IPS-20b (cell line): ENCODE measurements around the gene KRTAP19-1.
A peak's percentile ranks its signal among the peaks of the same experiment; 100 is the strongest.

Experiments
- H3K27ac ChIP-seq: one replicate; pipeline ENCODE4 v1.5.1; 2013; ENCODE audit warnings: low read length
- H3K27me3 ChIP-seq: 2 replicates; pipeline ENCODE4 v1.6.1; 2013; ENCODE audit warnings: mild to moderate bottlenecking, low read length, inconsistent platforms; ENCODE audit not compliant: insufficient read depth
- H3K36me3 ChIP-seq: 2 replicates; pipeline ENCODE4 v1.6.1; 2013; ENCODE audit warnings: low read depth, mild to moderate bottlenecking, inconsistent platforms, low read length, moderate library complexity; ENCODE audit not compliant: insufficient read depth
- H3K4me1 ChIP-seq: 2 replicates; pipeline ENCODE4 v1.6.1; 2013; ENCODE audit warnings: mild to moderate bottlenecking, control low read depth, inconsistent platforms, low read length, moderate library complexity; ENCODE audit not compliant: insufficient read depth
- H3K4me3 ChIP-seq: 2 replicates; pipeline ENCODE4 v1.5.1; 2013; ENCODE audit warnings: mild to moderate bottlenecking, low read length, inconsistent platforms
- H3K9ac ChIP-seq: 2 replicates; pipeline ENCODE4 v1.6.1; 2013; ENCODE audit warnings: low read depth, mild to moderate bottlenecking, inconsistent platforms, low read length, moderate library complexity
- H3K9me3 ChIP-seq: 2 replicates; pipeline ENCODE4 v1.6.1; 2013; ENCODE audit warnings: mild to moderate bottlenecking, low read depth, low read length, inconsistent platforms; ENCODE audit not compliant: insufficient read depth

KRTAP19-1 gene

DNA sequence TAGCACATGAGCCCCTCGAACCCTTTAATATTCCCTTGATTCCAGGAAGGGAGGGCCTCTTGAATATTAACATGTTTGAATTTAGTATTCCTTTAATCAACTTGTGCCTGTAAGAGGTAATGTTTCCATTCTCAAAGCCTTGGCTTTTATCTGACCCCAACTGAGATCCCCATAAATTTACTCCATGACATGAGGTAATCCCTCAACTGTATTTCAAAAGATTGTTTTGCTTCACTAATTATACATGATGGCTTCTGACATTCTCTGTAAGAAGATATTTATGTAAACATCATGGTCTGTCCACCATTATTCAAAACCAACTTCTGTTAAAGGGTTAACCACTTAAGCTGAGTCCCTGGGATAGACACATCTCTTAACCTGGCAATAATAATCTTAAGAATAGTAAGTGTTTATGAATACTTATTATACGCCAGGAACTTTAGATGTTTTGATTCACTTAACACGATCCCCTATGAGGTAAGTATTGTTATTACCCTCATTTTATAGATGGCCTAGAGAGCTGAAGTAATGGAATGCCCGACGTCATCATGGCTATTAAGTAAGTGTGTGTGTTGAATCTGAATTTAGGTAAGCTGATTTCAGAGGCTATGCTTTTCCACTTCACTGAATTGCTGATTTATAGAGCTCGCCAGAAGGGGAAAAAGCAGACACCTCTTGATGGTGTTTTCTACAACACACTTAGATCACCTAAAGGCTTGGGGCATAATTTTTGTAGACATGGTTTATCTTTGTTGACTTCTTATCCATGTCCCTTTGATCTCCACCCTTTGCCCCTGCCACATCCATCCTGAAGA lies 11.1 kb downstream of the KRTAP19-1 start:
- H3K9me3 ChIP-seq: no peaks in the 10 kb centered on the region
- no peak overlapping the region for H3K27ac ChIP-seq
- H3K36me3 ChIP-seq: no peaks in the 10 kb centered on the region
- H3K27me3 ChIP-seq: no peaks in the 10 kb centered on the region
- H3K4me1 ChIP-seq: no peaks in the 10 kb centered on the region
- H3K4me3 ChIP-seq: no peak overlapping the region
- no peak overlapping the region for H3K9ac ChIP-seq

- Histone ChIP-seq H3K36me3 (no peaks in the 10 kb centered on the region), H3K27ac (no peak overlapping the region), H3K4me3 (no peak overlapping the region), H3K27me3 (no peaks in the 10 kb centered on the region), H3K9ac (no peak overlapping the region), H3K4me1 (no peaks in the 10 kb centered on the region), H3K9me3 (no peaks in the 10 kb centered on the region)
These were observed 16.5 kb downstream of the KRTAP19-1 start for GRCh38 chr21:30463713-30464112.

DNA sequence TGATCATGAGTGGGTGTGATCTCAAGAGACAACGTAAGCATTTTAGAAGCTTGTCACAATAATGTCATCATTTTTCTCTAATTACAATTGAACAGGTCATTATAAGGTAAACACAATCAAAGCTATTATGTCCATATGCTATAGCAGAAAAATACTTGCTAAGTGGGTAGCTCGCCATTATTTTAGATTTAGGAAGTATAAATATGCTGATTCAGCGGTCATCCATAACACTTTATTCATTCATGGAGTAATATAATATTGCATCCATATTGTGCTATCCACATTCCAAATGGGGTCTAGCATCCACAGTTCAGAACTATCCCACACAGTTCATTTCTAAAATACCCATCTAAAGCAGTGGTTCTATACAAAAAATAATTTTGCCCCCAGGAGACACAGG lies 31.7 kb downstream of the KRTAP19-1 start:
- Histone ChIP-seq H3K4me1 (peaks cover 7% of the 10 kb centered on the region; the same call in 1 of the 2 replicates), H3K4me3 (no peak overlapping the region), H3K9me3 (no peaks in the 10 kb centered on the region), H3K36me3 (no peaks in the 10 kb centered on the region), H3K9ac (no peak overlapping the region), H3K27ac (no peak overlapping the region), H3K27me3 (no peaks in the 10 kb centered on the region)

DNA sequence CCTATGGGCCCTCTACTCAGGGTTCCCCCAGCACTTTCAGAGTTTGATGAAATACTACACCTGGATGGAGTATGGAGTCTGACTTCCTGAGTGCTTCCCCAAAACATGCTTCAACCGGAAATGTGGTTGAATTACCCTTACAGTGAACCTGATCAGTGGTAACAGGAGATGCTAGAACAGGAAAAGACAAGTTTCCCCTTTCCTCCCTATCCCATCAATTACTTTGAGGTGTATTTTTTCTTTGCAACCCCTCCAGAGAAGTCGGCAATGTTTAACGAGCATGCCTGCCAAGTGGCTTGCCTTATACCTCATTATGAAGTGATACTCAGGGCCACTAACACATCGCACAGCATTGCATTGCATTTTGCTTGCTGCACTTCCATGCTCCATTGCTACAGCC lies 33.1 kb downstream of the KRTAP19-1 start:
- H3K9me3 ChIP-seq: no peaks in the 10 kb centered on the region
- H3K4me3 ChIP-seq: no peak overlapping the region
- H3K36me3 ChIP-seq: no peaks in the 10 kb centered on the region
- no peaks in the 10 kb centered on the region for H3K27me3 ChIP-seq
- H3K4me1 ChIP-seq: peaks cover 11% of the 10 kb centered on the region; the same call in 1 of the 2 replicates
- no peak overlapping the region for H3K9ac ChIP-seq
- H3K27ac ChIP-seq: no peak overlapping the region

DNA sequence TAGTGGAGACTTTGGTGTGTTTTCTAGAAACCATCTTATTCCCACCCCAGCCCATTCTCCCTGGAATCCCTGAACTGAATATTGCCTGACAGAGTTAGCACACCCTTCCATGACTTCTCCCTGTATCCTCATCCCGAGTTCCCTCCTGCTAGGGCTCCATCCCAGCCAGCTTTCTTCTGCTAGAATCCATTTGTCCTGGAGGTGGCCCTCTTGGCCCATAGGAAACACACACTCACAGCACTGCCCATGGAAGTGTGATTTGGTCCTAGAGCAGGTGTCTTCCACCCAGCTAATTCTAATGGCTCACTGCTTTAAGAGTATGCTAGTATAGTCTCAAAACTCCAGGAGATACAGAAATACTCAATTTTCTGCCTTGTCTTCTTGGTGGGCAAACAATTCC lies 36.0 kb downstream of the KRTAP19-1 start:
- peaks cover 11% of the 10 kb centered on the region; the same call in 1 of the 2 replicates for H3K4me1 ChIP-seq
- H3K27me3 ChIP-seq: no peaks in the 10 kb centered on the region

GRCh38 chr21:30443226-30443625 lies 36.9 kb downstream of the KRTAP19-1 start:
- Histone ChIP-seq H3K4me3 (no peak overlapping the region), H3K36me3 (no peaks in the 10 kb centered on the region), H3K27me3 (no peaks in the 10 kb centered on the region), H3K27ac (no peak overlapping the region), H3K9me3 (no peaks in the 10 kb centered on the region), H3K4me1 (peaks cover 11% of the 10 kb centered on the region; the same call in 1 of the 2 replicates), H3K9ac (no peak overlapping the region)

More for the DNA sequence above, 36.0 kb downstream of the KRTAP19-1 start:
- H3K27ac ChIP-seq: no peak overlapping the region
- no peaks in the 10 kb centered on the region for H3K9me3 ChIP-seq
- no peaks in the 10 kb centered on the region for H3K36me3 ChIP-seq
- no peak overlapping the region for H3K9ac ChIP-seq
- H3K4me3 ChIP-seq: peak overlapping the region; percentile 10; the same call in 1 of the 2 replicates

- peaks cover 11% of the 10 kb centered on the region; the same call in 1 of the 2 replicates for H3K4me1 ChIP-seq
- no peak within 1 kb of the TSS for H3K9ac ChIP-seq
- no peak within 1 kb of the TSS for H3K4me3 ChIP-seq
- H3K36me3 ChIP-seq: no peaks in the 10 kb centered on the region
- no peak within 1 kb of the TSS for H3K27ac ChIP-seq
- H3K9me3 ChIP-seq: no peaks in the 10 kb centered on the region
- H3K27me3 ChIP-seq: no peaks in the 10 kb centered on the region
These were observed 40.2 kb downstream of the KRTAP19-1 start, which contains the start of gene KRTAP15-1 for GRCh38 chr21:30439975-30440374. Gene KRTAP15-1, plus strand, starts transcription at chr21:30440275. Its CDS starts 53 bp downstream, at chr21:30440328.

- H3K27me3 ChIP-seq: no peaks in the 10 kb centered on the region
- no peak overlapping the region for H3K27ac ChIP-seq
- H3K4me3 ChIP-seq: no peak overlapping the region
- no peaks in the 10 kb centered on the region for H3K36me3 ChIP-seq
- H3K4me1 ChIP-seq: no peaks in the 10 kb centered on the region
- no peaks in the 10 kb centered on the region for H3K9me3 ChIP-seq
- H3K9ac ChIP-seq: no peak overlapping the region
These were observed 43.1 kb downstream of the KRTAP19-1 start for GRCh38 chr21:30437010-30437565.

- H3K9ac ChIP-seq: no peak overlapping the region
- peaks cover 6% of the 10 kb centered on the region; the same call in 1 of the 2 replicates for H3K4me1 ChIP-seq
- H3K27ac ChIP-seq: no peak overlapping the region
- no peak overlapping the region for H3K4me3 ChIP-seq
- no peaks in the 10 kb centered on the region for H3K36me3 ChIP-seq
- no peaks in the 10 kb centered on the region for H3K9me3 ChIP-seq
- no peaks in the 10 kb centered on the region for H3K27me3 ChIP-seq
These were observed 46.0 kb downstream of the KRTAP19-1 start for GRCh38 chr21:30434033-30434631.

- H3K4me3 ChIP-seq: no peak within 1 kb of the TSS
- no peaks in the 10 kb centered on the region for H3K36me3 ChIP-seq
- H3K27ac ChIP-seq: no peak within 1 kb of the TSS
- peaks cover 18% of the 10 kb centered on the region; the same call in 1 of the 2 replicates for H3K4me1 ChIP-seq
- H3K9ac ChIP-seq: no peak within 1 kb of the TSS
- H3K9me3 ChIP-seq: no peaks in the 10 kb centered on the region
- H3K27me3 ChIP-seq: no peaks in the 10 kb centered on the region
These were observed 50.0 kb downstream of the KRTAP19-1 start, which contains the start of gene KRTAP13-4 for GRCh38 chr21:30430170-30430655. Gene KRTAP13-4, plus strand, starts transcription at chr21:30430220. Its CDS starts 56 bp downstream, at chr21:30430276.
